IMR-90 (cell line): ENCODE results near the gene DCUN1D3. TPM values are rescaled to one million over a fixed set of nuclear protein-coding genes. Genes with fewer than 3 reads are reported as not detected.
"Not testable (repeated sequence)": the region's sequence is repeated elsewhere in the genome, so short reads cannot be mapped to it uniquely, and the experiment has no call there.

Source experiments
- ATAC-seq: fragments of 200-7000 bp; cut with Tn5 transposase; 2 replicates; pipeline ENCODE4 v1.9.1; 2020; ENCODE audit warnings: low read depth, mild to moderate bottlenecking, moderate library complexity
- BruUV-seq: library from RNA; stranded (reverse); fragments of 400-500 nt; replicated peaks from 2 replicates; lab custom pipeline; 2021; lab: Mats Ljungman, UMichigan
- CTCF ChIA-PET: fragments of 300-600 bp; formaldehyde crosslinking; extraction: SDS; loops from one replicate; lab custom pipeline; 2021; ENCODE audit warnings: antibody characterized with exemption; lab: Yijun Ruan, JAX
- POLR2A ChIA-PET: fragments of 300-600 bp; sonication (Branson Sonifier 250); formaldehyde crosslinking; loops from one replicate; lab custom pipeline; 2022; ENCODE audit warnings: antibody characterized with exemption; ENCODE audit not compliant: unreplicated experiment; lab: Charles Lee
- DNase-seq: peaks from one replicate; pipeline ENCODE4 v3.0.0; 2013
- H2AFZ ChIP-seq: replicated peaks from 2 replicates; pipeline ENCODE3; 2013; ENCODE audit warnings: low read length, mild to moderate bottlenecking; ENCODE audit not compliant: poor library complexity
- H2AK5ac ChIP-seq: 2 replicates; pipeline ENCODE4 v1.6.1; 2013; ENCODE audit warnings: low read depth, low read length, inconsistent platforms
- H2AK9ac ChIP-seq: replicated peaks from 2 replicates; pipeline ENCODE3; 2013; ENCODE audit warnings: mild to moderate bottlenecking, low read depth, low read length, moderate library complexity; ENCODE audit not compliant: poor library complexity
- H2BK120ac ChIP-seq: 2 replicates; pipeline ENCODE4 v1.6.1; 2013; ENCODE audit warnings: low read depth, low read length, inconsistent platforms
- H2BK15ac ChIP-seq: 3 replicates; pipeline ENCODE4 v1.6.1; 2013; ENCODE audit warnings: low read depth, low read length, inconsistent platforms
- H2BK20ac ChIP-seq: 2 replicates; pipeline ENCODE4 v1.6.1; 2013; ENCODE audit warnings: low read depth, mild to moderate bottlenecking, inconsistent platforms, low read length, moderate library complexity
- H2BK5ac ChIP-seq: 2 replicates; pipeline ENCODE4 v1.6.1; 2013; ENCODE audit warnings: mild to moderate bottlenecking, low read depth, low read length, inconsistent platforms; ENCODE audit not compliant: poor library complexity, severe bottlenecking
- H3K14ac ChIP-seq: replicated peaks from 2 replicates; pipeline ENCODE4 v1.6.1; 2013; ENCODE audit warnings: low read depth, low read length, inconsistent platforms
- H3K18ac ChIP-seq: 2 replicates; pipeline ENCODE4 v1.6.1; 2013; ENCODE audit warnings: low read depth, low read length, control low read depth
- H3K23ac ChIP-seq: 2 replicates; pipeline ENCODE4 v1.6.1; 2013; ENCODE audit warnings: low read depth, low read length, inconsistent platforms
- H3K27ac ChIP-seq: 2 replicates; pipeline ENCODE4 v1.5.1; 2013; ENCODE audit warnings: mild to moderate bottlenecking, control low read depth, low read length; ENCODE audit not compliant: insufficient read depth
- H3K27me3 ChIP-seq: 2 replicates; pipeline ENCODE4 v1.6.1; 2013; ENCODE audit warnings: low read length; ENCODE audit not compliant: control insufficient read depth, insufficient read depth
- H3K36me3 ChIP-seq: 2 replicates; pipeline ENCODE4 v1.6.1; 2013; ENCODE audit warnings: low read length, mixed read lengths; ENCODE audit not compliant: control insufficient read depth, insufficient read depth
- H3K4ac ChIP-seq: 2 replicates; pipeline ENCODE4 v1.6.1; 2013; ENCODE audit warnings: low read depth, low read length, inconsistent platforms
- H3K4me1 ChIP-seq: 2 replicates; pipeline ENCODE4 v1.6.1; 2013; ENCODE audit warnings: low read length, mixed read lengths; ENCODE audit not compliant: control insufficient read depth, insufficient read depth
- H3K4me2 ChIP-seq: 2 replicates; pipeline ENCODE4 v1.6.1; 2013; ENCODE audit warnings: low read depth, mild to moderate bottlenecking, control low read depth, low read length, moderate library complexity
- H3K4me3 ChIP-seq: 2 replicates; pipeline ENCODE4 v1.5.1; 2013; ENCODE audit warnings: low read depth, mild to moderate bottlenecking, control low read depth, low read length, moderate library complexity; ENCODE audit not compliant: insufficient read depth
- H3K56ac ChIP-seq: 2 replicates; pipeline ENCODE4 v1.6.1; 2013; ENCODE audit warnings: low read length, inconsistent platforms; ENCODE audit not compliant: insufficient read depth; ENCODE audit errors: extremely low read depth
- H3K79me1 ChIP-seq, 2 experiments: 2 replicates each; pipeline ENCODE4 v1.6.1; 2013; ENCODE audit warnings: low read length in 2 of 2, inconsistent platforms in 1 of 2, low read depth in 1 of 2
- H3K9ac ChIP-seq: 2 replicates; pipeline ENCODE4 v1.6.1; 2013; ENCODE audit warnings: low read depth, low read length, control low read depth
- H3K9me1 ChIP-seq: 2 replicates; pipeline ENCODE4 v1.6.1; 2013; ENCODE audit warnings: low read length, inconsistent platforms; ENCODE audit not compliant: insufficient read depth
- H3K9me3 ChIP-seq: 2 replicates; pipeline ENCODE4 v1.6.1; 2013; ENCODE audit warnings: low read length; ENCODE audit not compliant: control insufficient read depth, insufficient read depth
- H4K20me1 ChIP-seq: 2 replicates; pipeline ENCODE4 v1.6.1; 2013; ENCODE audit warnings: low read length, inconsistent platforms; ENCODE audit not compliant: insufficient read depth
- H4K5ac ChIP-seq: 2 replicates; pipeline ENCODE4 v1.6.1; 2013; ENCODE audit warnings: mild to moderate bottlenecking, low read depth, low read length, control low read depth
- H4K8ac ChIP-seq, 2 experiments: 2 replicates each; pipeline ENCODE4 v1.6.1; 2013; ENCODE audit warnings: low read depth in 2 of 2, low read length in 2 of 2, control low read depth in 1 of 2, inconsistent platforms in 1 of 2
- H4K91ac ChIP-seq: 2 replicates; pipeline ENCODE4 v1.6.1; 2013; ENCODE audit warnings: low read depth, low read length, inconsistent platforms; ENCODE audit not compliant: insufficient read depth
- WGBS, 2 experiments: methylation state at CpG; one replicate each; pipeline versions ENCODE4 v1.1.5 to v1.1.7; 2013; ENCODE audit warnings: missing lambda C conversion rate in 2 of 2; ENCODE audit not compliant: insufficient read length in 1 of 2; ENCODE audit errors: extremely low coverage in 2 of 2; 5-methylcytosine and 5-hydroxymethylcytosine counted together
- dilution Hi-C: fragments of 300-500 bp; cut with HindIII; formaldehyde crosslinking; loops from one replicate; pipeline ENCODE4 v1.14.3; 2018; ENCODE audit warnings: low sequenced_read_pairs; ENCODE audit not compliant: unreplicated experiment
- in situ Hi-C: fragments of 300-500 bp; cut with MboI; formaldehyde crosslinking; loops from 3 replicates; pipeline ENCODE4 v1.14.3; 2019; ENCODE audit warnings: low sequenced_read_pairs, inconsistent platforms, mixed read lengths
- intact Hi-C: fragments of 100-400 bp; cut with micrococcal nuclease; formaldehyde crosslinking; loops from 2 replicates; pipeline ENCODE4 v1.10.0; 2022
- polyA plus RNA-seq, 3 experiments: library from polyadenylated mRNA; depleted of rRNA; stranded (reverse); fragments of >200 nt; gene quantifications; 2 replicates each; pipeline ENCODE4 v1.2.3, GENCODE V29; 2012; ENCODE audit warnings: low replicate concordance in 1 of 3
- total RNA-seq: library from RNA; depleted of rRNA; stranded (reverse); fragments of >200 nt; gene quantifications from 2 replicates; pipeline ENCODE4 v1.2.3, GENCODE V29; 2012

DCUN1D3 gene
- total and polyA plus RNA-seq, 2 of the 4 experiments (the other 2 are of a cell fraction): 8.1 to 42.3 TPM

GRCh38 chr16:20860995-20861394 lies 39.2 kb downstream of the DCUN1D3 start:
- H3K27ac ChIP-seq, H4K5ac ChIP-seq, H2BK5ac ChIP-seq, H3K4me3 ChIP-seq, H3K23ac ChIP-seq, dilution Hi-C loops, H3K4me2 ChIP-seq, H2BK20ac ChIP-seq, ATAC-seq, H2AK9ac ChIP-seq, in situ Hi-C loops, H2AFZ ChIP-seq, DNase-seq, H2AK5ac ChIP-seq, H4K8ac ChIP-seq, H2BK120ac ChIP-seq, H3K18ac ChIP-seq, H3K4ac ChIP-seq, BruUV-seq, H3K56ac ChIP-seq, H4K91ac ChIP-seq, H3K9ac ChIP-seq, H4K20me1 ChIP-seq, H3K14ac ChIP-seq, H3K4me1 ChIP-seq, POLR2A ChIA-PET, H2BK15ac ChIP-seq, H3K27me3 ChIP-seq, CTCF ChIA-PET, H3K9me3 ChIP-seq: not testable (repeated sequence)
- WGBS, 2 experiments: no CpG with 5 or more reads among the region's 4 CpGs
- H3K79me1 ChIP-seq: peaks cover 24 to 72% of the 10 kb centered on the region in 2 experiments
- peaks cover 29% of the 10 kb centered on the region for H3K36me3 ChIP-seq
- H3K9me1 ChIP-seq: peaks cover 18% of the 10 kb centered on the region
- intact Hi-C loops: loop anchor here (2.0 kb wide), 1 partner anchor 34 kb away; no protein-coding TSS in a partner anchor
